RWPE1 (cell line): ENCODE results near the gene JUN.

Source experiments
- CTCF ChIA-PET: fragments of 350-600 bp; sonication (Branson Sonifier 250); formaldehyde crosslinking; extraction: SDS; loops from one replicate; lab custom pipeline; 2021; lab: Yijun Ruan, JAX
- POLR2A ChIA-PET: fragments of 400-600 bp; formaldehyde crosslinking; extraction: SDS; loops from one replicate; lab custom pipeline; 2020; ENCODE audit warnings: antibody characterized with exemption; ENCODE audit not compliant: low non-redundant PET; lab: Yijun Ruan, JAX
- DNase-seq: peaks from one replicate; pipeline ENCODE4 v3.0.0; 2012; ENCODE audit warnings: low spot score
- H3K27ac ChIP-seq: fragments of 450-650 bp; 2 replicates; pipeline ENCODE4 v1.5.1; 2017
- CTCF ChIP-seq: fragments of 450-650 bp; conservative IDR thresholded peaks from 2 replicates; pipeline ENCODE4 v1.5.1; 2017; ENCODE audit warnings: low read depth, mild to moderate bottlenecking

JUN gene

GRCh38 chr1:58754683-58755467 lies 29.0 kb downstream of the JUN start:
- peak overlapping the region; percentile 88 for H3K27ac ChIP-seq
- ChIA-PET POLR2A (no interaction called here), CTCF (no interaction called here)
- DNase-seq: no peak
- TF ChIP-seq CTCF: no peak

- ChIA-PET POLR2A (no interaction called here), CTCF (interaction anchor here (0.6 to 0.7 kb wide), 2 partner anchors 100 to 235 kb away, joined by 3 to 5 read pairs; no protein-coding TSS in a partner anchor)
- DNase-seq: peak; percentile 57
- TF ChIP-seq CTCF: no peak
- H3K27ac ChIP-seq: peak overlapping the region; percentile 88
Observed at GRCh38 chr1:58754073-58754613, 29.7 kb downstream of the JUN start.

GRCh38 chr1:58753431-58753866 lies 30.4 kb downstream of the JUN start:
- CTCF ChIA-PET: interaction anchor here (0.5 to 0.6 kb wide), 2 partner anchors 234 to 457 kb away, joined by 4 to 5 read pairs; no protein-coding TSS in a partner anchor
- DNase-seq: no peak
- H3K27ac ChIP-seq: peak overlapping the region; percentile 64
- TF ChIP-seq CTCF: no peak
- POLR2A ChIA-PET: no interaction called here

- DNase-seq: no peak
- CTCF ChIA-PET: no interaction called here
- TF ChIP-seq CTCF: no peak
- no peak overlapping the region for H3K27ac ChIP-seq
- POLR2A ChIA-PET: no interaction called here
Observed at GRCh38 chr1:58749646-58750045, 34.2 kb downstream of the JUN start.

- no peak overlapping the region for H3K27ac ChIP-seq
- ChIA-PET CTCF (no interaction called here), POLR2A (no interaction called here)
- DNase-seq: no peak
- no peak for TF ChIP-seq CTCF
Observed at GRCh38 chr1:58748666-58749065, 35.2 kb downstream of the JUN start.

- no peak for DNase-seq
- H3K27ac ChIP-seq: no peak overlapping the region
- POLR2A ChIA-PET: no interaction called here
- no peak for TF ChIP-seq CTCF
- CTCF ChIA-PET: no interaction called here
Observed at GRCh38 chr1:58746757-58747156, 37.1 kb downstream of the JUN start.
